ENCODE measurements around the gene TXNIP. TPM values are rescaled to one million over a fixed set of nuclear protein-coding genes. Genes with fewer than 3 reads are reported as not detected.
A peak's percentile ranks its signal among the peaks of the same experiment; 100 is the strongest.

The TXNIP gene
- 212 and 258 TPM in 2 replicates for polyA plus RNA-seq (2011; rRNA removed)
- 165 and 309 TPM in 2 replicates for polyA minus RNA-seq (2011; rRNA and poly(A)+ RNA removed)

GRCh38 chr1:145996433-145997015 is at the start of gene TXNIP:
Gene TXNIP, minus strand, starts transcription at chr1:145996579. Its CDS starts 313 bp downstream, at chr1:145996266.
- peak; percentile 86 for DNase-seq (ENCODE audit: low read depth)
- no peak for TF ChIP-seq CTCF (IDR thresholded peaks at IDR 0.05; ENCODE audit: insufficient read depth, low read depth, low read length)
- Histone ChIP-seq H3K36me3 (ENCODE audit: control insufficient read depth, insufficient read depth, low read length) (peaks cover 21% of the 10 kb centered on the region), H3K27me3 (ENCODE audit: control insufficient read depth, insufficient read depth, low read length) (no peaks in the 10 kb centered on the region), H3K4me3 (ENCODE audit: low read depth, low read length) (peak within 1 kb of the TSS; percentile 56)
- ChIA-PET POLR2A (interaction anchor here (0.6 to 1.0 kb wide), 3 partner anchors 16 to 43 kb away, joined by 4 to 9 read pairs (median 4); no protein-coding TSS in a partner anchor), CTCF (interaction anchor here (0.5 to 12.4 kb wide), 4 partner anchors 10 to 105 kb away, joined by 3 to 117 read pairs (median 9); no protein-coding TSS in a partner anchor)

GRCh38 chr1:146039844-146040194 is 43.4 kb upstream of the TXNIP start:
- ChIA-PET CTCF (interaction anchor here (1.0 to 2.0 kb wide), 4 partner anchors 8 to 20 kb away, joined by 3 to 8 read pairs (median 3); partner anchors contain the start of gene HJV), POLR2A (no interaction called here)
- Histone ChIP-seq H3K27me3 (ENCODE audit: control insufficient read depth, insufficient read depth, low read length) (no peaks in the 10 kb centered on the region), H3K4me3 (ENCODE audit: low read depth, low read length) (no peak overlapping the region; the same call in 1 of the 2 replicates), H3K36me3 (ENCODE audit: control insufficient read depth, insufficient read depth, low read length) (no peaks in the 10 kb centered on the region)
- no peak for DNase-seq (ENCODE audit: low read depth)
- TF ChIP-seq CTCF (IDR thresholded peaks at IDR 0.05; ENCODE audit: insufficient read depth, low read depth, low read length) = no peak

- Histone ChIP-seq H3K36me3 (ENCODE audit: control insufficient read depth, insufficient read depth, low read length) (no peaks in the 10 kb centered on the region), H3K27me3 (ENCODE audit: control insufficient read depth, insufficient read depth, low read length) (no peaks in the 10 kb centered on the region), H3K4me3 (ENCODE audit: low read depth, low read length) (peak overlapping the region; percentile 50)
- DNase-seq (ENCODE audit: low read depth) = no peak
- ChIA-PET CTCF (interaction anchor here (0.6 to 2.7 kb wide), 6 partner anchors 10 to 145 kb away, joined by 3 to 11 read pairs (median 6); partner anchors contain the start of genes ANKRD34A and POLR3GL), POLR2A (interaction anchor here (0.6 to 0.9 kb wide), 4 partner anchors 9 to 178 kb away, joined by 3 to 9 read pairs (median 6); no protein-coding TSS in a partner anchor)
- no peak for TF ChIP-seq CTCF (IDR thresholded peaks at IDR 0.05; ENCODE audit: insufficient read depth, low read depth, low read length)
Observed at GRCh38 chr1:146036965-146037646, 40.7 kb upstream of the TXNIP start.

GRCh38 chr1:146036241-146036964 is 40.0 kb upstream of the TXNIP start:
- DNase-seq (ENCODE audit: low read depth) = no peak
- ChIA-PET POLR2A (interaction anchor here (0.9 kb wide), 1 partner anchor 16 kb away, joined by 4 read pairs; no protein-coding TSS in a partner anchor), CTCF (interaction anchor here (0.6 to 2.4 kb wide), 5 partner anchors 9 to 144 kb away, joined by 3 to 11 read pairs (median 4); no protein-coding TSS in a partner anchor)
- H3K27me3 ChIP-seq (ENCODE audit: control insufficient read depth, insufficient read depth, low read length) = no peaks in the 10 kb centered on the region
- no peak for TF ChIP-seq CTCF (IDR thresholded peaks at IDR 0.05; ENCODE audit: insufficient read depth, low read depth, low read length)
- H3K4me3 ChIP-seq (ENCODE audit: low read depth, low read length) = peak overlapping the region; percentile 29
- no peaks in the 10 kb centered on the region for H3K36me3 ChIP-seq (ENCODE audit: control insufficient read depth, insufficient read depth, low read length)
